ENCODE data around the gene CD109. TPM values are rescaled to one million over a fixed set of nuclear protein-coding genes. Genes with fewer than 3 reads are reported as not detected.

The CD109 gene
- polyA plus RNA-seq, 3 donors = 0.17 to 0.30 (median 0.20) TPM

GRCh38 chr6:73666393-73666792 lies 29.6 kb upstream of the CD109 start:
- H3K4me3 ChIP-seq (replicated peaks in 1 of 3; ENCODE audit: low read depth in 2 of 3, low read length in 3 of 3) = no peak overlapping the region
- no peaks in the 10 kb centered on the region for H4K20me1 ChIP-seq (ENCODE audit: insufficient read depth, low read length)
- H3K4me3 Mint-ChIP-seq = no peak overlapping the region
- H3K27me3 Mint-ChIP-seq (ENCODE audit: low read depth in 3 of 3) = peaks cover 0 to 3% (median 0%) of the 10 kb centered on the region in 3 donors
- H3K4me1 Mint-ChIP-seq = peaks cover 8% of the 10 kb centered on the region
- WGBS (ENCODE audit: insufficient coverage) = no CpG with 5 or more reads among the region's 2 CpGs
- no peak overlapping the region for H3K27ac ChIP-seq (ENCODE audit: low read depth in 1 of 2, low read length in 2 of 2)
- intact Hi-C loops (cut with micrococcal nuclease) = no loop called here
- no peaks in the 10 kb centered on the region for H3K27me3 ChIP-seq (ENCODE audit: control insufficient read depth in 2 of 2, insufficient read depth in 2 of 2, low read length in 2 of 2)
- no peaks in the 10 kb centered on the region for H3K9me3 ChIP-seq (replicated peaks in 1 of 2; ENCODE audit: control insufficient read depth in 1 of 2, insufficient read depth in 1 of 2, low read length in 2 of 2)
- no peaks in the 10 kb centered on the region for H3K36me3 Mint-ChIP-seq
- no peak overlapping the region for H3K9ac ChIP-seq (ENCODE audit: insufficient read depth, low read length, poor library complexity, severe bottlenecking)
- peaks cover under 1 to 2% of the 10 kb centered on the region in 2 donors for H3K4me1 ChIP-seq (ENCODE audit: control insufficient read depth in 1 of 2, insufficient read depth in 2 of 2, low read length in 2 of 2)
- H2AFZ ChIP-seq (ENCODE audit: insufficient read depth, low read depth, low read length, poor library complexity, severe bottlenecking) = no peak overlapping the region
- no peak for DNase-seq
- no peaks in the 10 kb centered on the region for H3K36me3 ChIP-seq (replicated peaks in 1 of 2; ENCODE audit: control insufficient read depth in 1 of 2, insufficient read depth in 2 of 2, low read length in 2 of 2)
- H3K4me2 ChIP-seq (replicated peaks; ENCODE audit: extremely low read depth, low read length, poor library complexity, severe bottlenecking) = no peak overlapping the region
- TF ChIP-seq, protein P1, sequence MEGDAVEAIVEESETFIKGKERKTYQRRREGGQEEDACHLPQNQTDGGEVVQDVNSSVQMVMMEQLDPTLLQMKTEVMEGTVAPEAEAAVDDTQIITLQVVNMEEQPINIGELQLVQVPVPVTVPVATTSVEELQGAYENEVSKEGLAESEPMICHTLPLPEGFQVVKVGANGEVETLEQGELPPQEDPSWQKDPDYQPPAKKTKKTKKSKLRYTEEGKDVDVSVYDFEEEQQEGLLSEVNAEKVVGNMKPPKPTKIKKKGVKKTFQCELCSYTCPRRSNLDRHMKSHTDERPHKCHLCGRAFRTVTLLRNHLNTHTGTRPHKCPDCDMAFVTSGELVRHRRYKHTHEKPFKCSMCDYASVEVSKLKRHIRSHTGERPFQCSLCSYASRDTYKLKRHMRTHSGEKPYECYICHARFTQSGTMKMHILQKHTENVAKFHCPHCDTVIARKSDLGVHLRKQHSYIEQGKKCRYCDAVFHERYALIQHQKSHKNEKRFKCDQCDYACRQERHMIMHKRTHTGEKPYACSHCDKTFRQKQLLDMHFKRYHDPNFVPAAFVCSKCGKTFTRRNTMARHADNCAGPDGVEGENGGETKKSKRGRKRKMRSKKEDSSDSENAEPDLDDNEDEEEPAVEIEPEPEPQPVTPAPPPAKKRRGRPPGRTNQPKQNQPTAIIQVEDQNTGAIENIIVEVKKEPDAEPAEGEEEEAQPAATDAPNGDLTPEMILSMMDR (IDR thresholded peaks at IDR 0.05) = no peak
- no peak overlapping the region for H3K27ac Mint-ChIP-seq
- H3K79me2 ChIP-seq (ENCODE audit: insufficient read depth, low read length) = no peaks in the 10 kb centered on the region
- H3K9me3 Mint-ChIP-seq = no peaks in the 10 kb centered on the region

DNA sequence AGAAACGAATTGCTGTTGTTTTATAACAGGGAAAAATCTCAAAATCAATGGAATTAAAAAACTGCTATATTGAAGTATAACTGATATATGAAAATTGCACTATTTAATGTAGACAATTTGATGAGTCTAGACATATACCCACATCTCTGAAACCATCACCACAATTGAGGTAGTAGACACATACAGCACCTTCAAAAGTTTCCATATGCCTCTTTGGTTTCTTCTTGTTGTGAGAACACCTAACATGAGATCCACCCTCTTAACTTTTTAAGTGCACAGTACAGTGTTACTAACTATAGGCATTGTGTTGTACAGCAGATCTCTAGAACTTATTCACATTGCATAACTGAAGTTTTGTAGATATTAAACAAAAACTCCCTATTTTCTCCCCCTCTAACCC lies 28.2 kb upstream of the CD109 start:
- no peaks in the 10 kb centered on the region for H3K9me3 ChIP-seq (replicated peaks in 1 of 2; ENCODE audit: control insufficient read depth in 1 of 2, insufficient read depth in 1 of 2, low read length in 2 of 2)
- Mint-ChIP-seq H3K4me3 (no peak overlapping the region), H3K27me3 (ENCODE audit: low read depth in 3 of 3) (peaks cover 0 to 3% (median 0%) of the 10 kb centered on the region in 3 donors), H3K27ac (no peak overlapping the region), H3K36me3 (no peaks in the 10 kb centered on the region), H3K9me3 (no peaks in the 10 kb centered on the region), H3K4me1 (peaks cover 21% of the 10 kb centered on the region)
- intact Hi-C loops (cut with micrococcal nuclease) = no loop called here
- no peak overlapping the region for H3K4me3 ChIP-seq (replicated peaks in 1 of 3; ENCODE audit: low read depth in 2 of 3, low read length in 3 of 3)
- no peaks in the 10 kb centered on the region for H3K36me3 ChIP-seq (replicated peaks in 1 of 2; ENCODE audit: control insufficient read depth in 1 of 2, insufficient read depth in 2 of 2, low read length in 2 of 2)
- H3K27ac ChIP-seq (ENCODE audit: low read depth in 1 of 2, low read length in 2 of 2) = no peak overlapping the region
- H3K79me2 ChIP-seq (ENCODE audit: insufficient read depth, low read length) = no peaks in the 10 kb centered on the region
- no peak overlapping the region for H3K9ac ChIP-seq (ENCODE audit: insufficient read depth, low read length, poor library complexity, severe bottlenecking)
- DNase-seq = no peak
- H2AFZ ChIP-seq (ENCODE audit: insufficient read depth, low read depth, low read length, poor library complexity, severe bottlenecking) = no peak overlapping the region
- WGBS (ENCODE audit: insufficient coverage) = no CpG with 5 or more reads among the region's 1 CpG
- H3K4me2 ChIP-seq (replicated peaks; ENCODE audit: extremely low read depth, low read length, poor library complexity, severe bottlenecking) = no peak overlapping the region
- TF ChIP-seq, protein P1 (IDR thresholded peaks at IDR 0.05) = no peak
- no peaks in the 10 kb centered on the region for H3K27me3 ChIP-seq (ENCODE audit: control insufficient read depth in 2 of 2, insufficient read depth in 2 of 2, low read length in 2 of 2)
- H4K20me1 ChIP-seq (ENCODE audit: insufficient read depth, low read length) = no peaks in the 10 kb centered on the region
- peaks cover 15 to 16% of the 10 kb centered on the region in 2 donors for H3K4me1 ChIP-seq (ENCODE audit: control insufficient read depth in 1 of 2, insufficient read depth in 2 of 2, low read length in 2 of 2)

Data from CD14-positive monocyte (primary cell).